Fibroblast of the aortic adventitia (primary cell): ENCODE data around the gene WDR20. TPM values are rescaled to one million over a fixed set of nuclear protein-coding genes. Genes with fewer than 3 reads are reported as not detected.
"Not testable (repeated sequence)": the region's sequence is repeated elsewhere in the genome, so short reads cannot be mapped to it uniquely, and the experiment has no call there.

Experiments
- DNase-seq: peaks from one replicate; pipeline ENCODE4 v3.0.0-alpha.2; 2010; ENCODE audit warnings: low read depth
- H3K4me3 ChIP-seq: 2 replicates; pipeline ENCODE4 v1.5.1; 2011; ENCODE audit warnings: low read depth, mild to moderate bottlenecking, control low read depth, low read length, moderate library complexity
- total RNA-seq: library from RNA; depleted of rRNA; stranded (reverse); fragments of >200 nt; gene quantifications from 2 replicates; pipeline ENCODE4 v1.2.3, GENCODE V29; 2012; ENCODE audit warnings: low replicate concordance
- TF ChIP-seq, protein P1 (sequence below): IDR thresholded peaks from 2 replicates; pipeline ENCODE4 v1.5.1; 2011; ENCODE audit warnings: mild to moderate bottlenecking, low read length, control low read depth, inconsistent platforms; ENCODE audit not compliant: insufficient read depth

WDR20 gene
- total RNA-seq, 1 donor: 14.6 TPM

DNA sequence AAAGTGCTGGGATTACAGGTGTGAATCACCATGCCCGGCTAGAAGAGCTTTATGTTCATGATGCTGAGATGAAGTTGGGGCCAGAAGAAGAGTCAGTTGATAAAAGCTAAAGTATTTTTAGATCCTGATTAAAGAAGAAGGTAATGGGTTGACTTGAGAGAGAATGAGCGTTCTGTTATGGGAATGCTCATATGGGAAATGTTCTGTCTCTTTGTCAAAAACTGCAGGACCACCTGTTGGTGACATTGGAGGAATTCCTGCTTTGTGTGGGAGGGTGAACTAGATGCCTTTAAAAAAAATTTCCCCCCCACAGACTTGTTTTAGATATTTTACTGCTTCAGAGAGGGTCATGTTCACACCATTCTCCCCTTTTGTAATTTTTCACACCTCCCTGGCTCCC, 6.7 kb downstream of the WDR20 start:
- no peak overlapping the region for H3K4me3 ChIP-seq
- no peak for DNase-seq
- TF ChIP-seq, protein P1, sequence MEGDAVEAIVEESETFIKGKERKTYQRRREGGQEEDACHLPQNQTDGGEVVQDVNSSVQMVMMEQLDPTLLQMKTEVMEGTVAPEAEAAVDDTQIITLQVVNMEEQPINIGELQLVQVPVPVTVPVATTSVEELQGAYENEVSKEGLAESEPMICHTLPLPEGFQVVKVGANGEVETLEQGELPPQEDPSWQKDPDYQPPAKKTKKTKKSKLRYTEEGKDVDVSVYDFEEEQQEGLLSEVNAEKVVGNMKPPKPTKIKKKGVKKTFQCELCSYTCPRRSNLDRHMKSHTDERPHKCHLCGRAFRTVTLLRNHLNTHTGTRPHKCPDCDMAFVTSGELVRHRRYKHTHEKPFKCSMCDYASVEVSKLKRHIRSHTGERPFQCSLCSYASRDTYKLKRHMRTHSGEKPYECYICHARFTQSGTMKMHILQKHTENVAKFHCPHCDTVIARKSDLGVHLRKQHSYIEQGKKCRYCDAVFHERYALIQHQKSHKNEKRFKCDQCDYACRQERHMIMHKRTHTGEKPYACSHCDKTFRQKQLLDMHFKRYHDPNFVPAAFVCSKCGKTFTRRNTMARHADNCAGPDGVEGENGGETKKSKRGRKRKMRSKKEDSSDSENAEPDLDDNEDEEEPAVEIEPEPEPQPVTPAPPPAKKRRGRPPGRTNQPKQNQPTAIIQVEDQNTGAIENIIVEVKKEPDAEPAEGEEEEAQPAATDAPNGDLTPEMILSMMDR: no peak

DNA sequence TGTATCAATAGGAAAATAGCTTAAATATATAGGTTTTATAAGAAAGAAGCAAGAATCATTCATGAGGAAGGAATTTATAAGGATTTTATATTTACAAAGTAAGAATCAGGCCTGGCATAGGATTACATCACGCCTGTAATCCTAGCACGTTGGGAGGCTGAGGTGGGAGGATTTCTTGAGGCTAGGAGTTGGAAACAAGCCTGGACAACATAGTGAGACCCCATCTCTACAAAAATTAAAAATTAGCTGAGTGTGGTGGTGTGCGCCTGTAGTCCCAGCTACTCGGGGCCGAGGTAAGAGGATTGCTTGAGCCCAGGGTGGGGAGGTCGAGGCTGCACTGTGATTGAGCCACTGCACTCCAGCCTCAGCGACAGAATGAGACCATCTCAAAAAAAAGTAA, 10.4 kb downstream of the WDR20 start:
- DNase-seq: no peak
- no peak overlapping the region for H3K4me3 ChIP-seq
- TF ChIP-seq, protein P1: no peak

DNA sequence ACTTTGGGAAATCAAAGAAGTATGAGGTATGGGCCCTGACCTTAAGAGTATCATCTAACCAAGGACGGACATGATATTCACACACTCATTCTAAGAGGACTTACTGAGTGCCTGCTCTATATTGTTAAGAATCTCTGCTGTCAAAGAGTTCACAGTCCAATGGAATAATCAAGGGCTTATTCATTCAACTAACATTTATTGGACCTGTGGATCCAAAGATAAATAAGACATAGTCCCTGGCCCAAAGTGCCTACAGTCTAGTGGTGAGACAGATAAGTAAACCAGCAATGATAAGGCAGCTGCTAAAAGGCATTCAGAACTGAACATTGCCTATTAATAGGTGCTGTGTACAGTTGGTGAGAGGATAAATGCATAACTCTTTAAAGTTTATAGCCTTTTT, 11.0 kb downstream of the WDR20 start:
- TF ChIP-seq, protein P1: no peak
- no peak for DNase-seq
- no peak overlapping the region for H3K4me3 ChIP-seq

DNA sequence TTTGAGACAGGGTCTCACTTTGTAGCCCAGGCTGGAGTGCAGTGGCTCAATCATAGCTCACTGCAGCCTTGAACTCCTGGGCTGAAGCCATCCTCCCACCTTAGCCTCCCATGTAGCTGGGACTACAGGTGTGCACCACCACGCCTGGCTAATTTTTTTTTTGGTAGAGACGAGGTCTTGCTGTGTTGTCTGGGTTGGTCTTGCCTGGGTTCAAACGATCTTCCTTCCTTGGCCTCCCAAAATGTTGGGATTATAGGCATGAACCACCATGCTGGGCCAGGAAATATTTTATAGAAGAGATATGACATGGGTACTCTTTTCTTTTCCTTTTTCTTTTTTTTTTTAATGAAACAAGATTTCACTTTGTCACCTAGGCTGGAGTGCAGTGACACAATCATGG, 11.7 kb downstream of the WDR20 start:
- H3K4me3 ChIP-seq, DNase-seq: not testable (repeated sequence)

DNA sequence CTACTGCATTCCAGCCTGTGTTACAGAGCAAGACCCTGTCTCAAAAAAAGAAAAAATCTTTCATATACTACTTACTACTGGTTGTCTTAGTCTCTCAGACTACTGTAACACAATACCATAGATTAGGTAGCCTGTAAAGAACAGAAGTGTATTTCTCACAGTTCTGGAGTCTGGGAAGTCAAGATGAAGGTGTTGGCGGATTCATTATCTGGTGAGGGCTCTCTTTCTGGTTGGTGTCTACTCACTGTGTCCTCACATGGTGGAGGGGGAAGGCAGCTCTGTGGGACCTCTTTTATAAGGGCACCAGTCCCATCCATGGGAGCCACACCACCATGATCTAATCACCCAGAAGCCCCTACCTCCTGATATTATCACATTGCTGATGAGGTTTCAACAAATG, 14.4 kb downstream of the WDR20 start:
- TF ChIP-seq, protein P1: no peak
- H3K4me3 ChIP-seq: no peak overlapping the region

DNA sequence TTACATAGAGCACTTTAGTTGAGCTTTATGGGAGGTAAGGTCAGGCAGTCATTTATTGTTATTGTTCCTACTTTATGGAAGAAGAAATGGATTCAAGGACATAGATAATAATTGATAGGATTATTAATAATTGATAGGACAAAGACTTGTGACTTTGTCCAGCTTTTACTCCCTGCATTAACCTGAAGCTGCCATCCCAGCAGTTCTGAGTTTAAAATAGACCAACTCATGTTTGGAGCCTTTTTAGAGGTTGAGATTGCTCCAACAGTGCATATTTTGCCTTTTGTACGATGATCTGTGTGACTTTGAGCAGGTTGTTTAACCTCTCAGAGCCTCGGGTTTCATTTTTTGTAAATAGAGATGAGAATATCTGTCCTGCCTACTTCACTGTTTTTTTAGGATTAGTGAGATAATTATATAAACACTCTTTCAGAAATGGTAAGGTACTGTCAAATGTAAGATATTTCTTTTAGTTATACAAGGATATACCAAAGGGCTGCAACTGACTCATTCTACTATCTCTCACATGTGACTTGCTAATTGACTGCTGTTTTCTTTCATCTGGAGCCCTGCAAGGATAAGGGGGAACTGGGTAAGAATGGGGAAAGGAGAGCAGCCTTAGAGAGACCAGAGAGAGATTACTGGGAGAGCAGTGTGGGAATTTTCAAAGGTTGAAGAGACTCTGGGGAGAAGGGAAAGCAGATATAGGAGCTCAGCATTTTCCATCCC, 15.3 kb downstream of the WDR20 start:
- peak; percentile 63 for DNase-seq
- TF ChIP-seq, protein P1: no peak
- H3K4me3 ChIP-seq: no peak overlapping the region

More for the DNA sequence above, 14.4 kb downstream of the WDR20 start:
- DNase-seq: no peak

DNA sequence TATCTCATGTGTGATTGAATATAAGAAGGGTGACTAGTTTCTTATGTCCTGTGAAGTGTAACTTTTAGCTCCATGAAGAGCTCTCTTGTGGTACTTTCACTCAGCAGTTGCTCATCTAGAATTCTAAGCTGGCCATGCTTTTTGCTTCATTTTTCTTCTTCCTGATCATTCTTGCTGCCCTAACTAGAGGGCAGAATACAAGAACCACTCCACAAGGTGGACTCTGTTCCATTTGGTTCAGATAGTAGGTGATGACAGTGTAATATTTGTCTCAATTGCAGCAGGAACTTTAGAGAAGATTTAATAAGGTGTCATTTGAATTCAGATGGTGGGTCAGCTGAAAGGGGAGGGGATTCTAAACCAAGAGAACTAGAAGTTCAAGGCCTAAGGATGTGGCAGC, 17.6 kb downstream of the WDR20 start:
- no peak overlapping the region for H3K4me3 ChIP-seq
- no peak for DNase-seq
- TF ChIP-seq, protein P1: no peak
